ENCODE results near the gene GINS1.
"Not testable (repeated sequence)": the region's sequence is repeated elsewhere in the genome, so short reads cannot be mapped to it uniquely, and the experiment has no call there.

The GINS1 gene

GRCh38 chr20:25389858-25390537, 17.5 kb upstream of the GINS1 start:
- no peak for DNase-seq (ENCODE audit: low read depth)

DNA sequence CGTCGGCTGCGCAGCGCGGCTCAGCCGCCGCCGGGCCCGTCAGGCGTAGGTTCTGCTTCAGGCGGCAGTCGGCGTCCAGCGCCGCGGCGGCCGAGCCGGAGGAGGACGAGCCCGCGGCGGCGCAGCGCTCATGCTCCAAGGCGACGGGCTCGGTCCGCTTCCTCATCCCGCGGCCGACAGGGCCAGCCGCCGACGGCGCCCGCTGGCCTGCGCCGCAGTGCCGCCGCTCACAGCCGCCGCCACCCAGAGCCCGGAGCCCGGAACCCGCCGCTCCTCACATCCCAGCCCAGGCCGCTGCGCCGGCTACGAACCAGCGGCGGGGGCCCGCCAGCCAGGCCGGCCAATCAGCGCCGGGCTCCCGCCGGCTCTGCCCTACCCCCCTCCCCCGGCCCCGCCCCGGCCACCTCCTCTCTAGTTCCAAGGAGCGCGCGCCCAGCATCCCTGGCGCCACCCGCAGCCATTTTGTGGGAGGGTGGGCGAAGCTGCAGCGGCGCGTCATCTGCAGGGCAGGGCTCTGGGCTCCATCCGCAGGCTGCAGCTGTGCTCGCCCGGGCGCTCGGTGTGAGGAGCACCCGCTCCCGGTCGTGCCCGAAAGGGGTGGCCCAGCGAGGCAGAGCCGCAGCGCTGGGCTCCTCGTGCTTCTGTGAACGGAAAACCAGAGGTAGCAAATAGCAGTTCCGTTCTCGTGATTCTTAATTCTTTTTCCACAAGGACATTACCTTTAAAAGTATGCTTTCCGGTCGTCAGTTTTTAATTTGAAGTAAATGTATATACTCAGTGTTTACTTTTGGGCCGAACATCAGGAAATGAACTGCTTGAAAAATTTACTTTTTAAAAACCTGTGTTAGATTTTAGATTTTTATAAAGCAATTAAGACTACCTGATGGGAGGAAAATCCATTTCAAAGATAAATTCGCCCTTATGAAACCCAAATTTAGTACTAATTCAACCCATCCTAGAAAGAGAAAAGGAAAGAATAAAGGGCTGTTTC, 16.6 kb upstream of the GINS1 start, which contains the start of gene ABHD12:
TSS of gene ABHD12 (minus strand) at position 298 of the 991 bp plus-strand sequence. CDS start at position 166, 132 bp downstream.
- DNase-seq (ENCODE audit: low read depth), result peak; percentile 87

GRCh38 chr20:25394276-25394675, 13.2 kb upstream of the GINS1 start:
- DNase-seq (ENCODE audit: low read depth), result no peak

GRCh38 chr20:25394996-25395395, 12.5 kb upstream of the GINS1 start:
- no peak for DNase-seq (ENCODE audit: low read depth)

- no peak for DNase-seq (ENCODE audit: low read depth)
These were observed 10.4 kb upstream of the GINS1 start for GRCh38 chr20:25397096-25397495.

- no peak for DNase-seq (ENCODE audit: low read depth)
These were observed 9.7 kb upstream of the GINS1 start for GRCh38 chr20:25397821-25398220.

DNA sequence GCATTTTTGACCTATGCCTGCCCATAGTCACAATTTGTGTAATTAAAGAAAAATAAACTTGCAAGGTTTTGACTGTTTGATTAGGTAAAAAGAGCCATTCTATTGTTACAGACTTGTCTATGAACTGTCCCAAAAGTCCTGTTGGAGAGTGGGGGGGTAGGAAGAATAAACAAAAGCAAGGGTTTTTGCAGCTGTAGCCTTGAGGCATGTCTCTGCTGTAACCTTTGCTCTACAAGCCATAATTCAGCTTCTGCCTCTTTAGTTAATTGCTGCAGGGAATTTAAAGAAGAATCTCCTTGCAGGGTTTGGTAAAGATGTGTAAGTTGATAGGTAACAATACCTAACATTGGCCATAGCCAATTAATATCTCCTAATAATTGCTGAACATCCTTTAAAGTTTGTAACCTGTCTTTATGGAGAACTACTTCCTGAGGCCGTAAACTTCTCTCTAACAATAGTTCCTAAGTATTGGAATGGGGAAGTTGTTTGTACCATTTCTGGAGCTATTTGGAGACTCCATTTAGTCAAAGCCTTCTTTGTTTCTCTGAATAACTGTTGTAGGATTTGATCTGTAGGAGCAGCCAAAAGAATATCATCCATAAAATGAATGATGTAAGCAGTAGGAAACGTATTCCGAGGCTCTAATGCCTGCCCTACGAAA, 9.0 kb upstream of the GINS1 start:
- DNase-seq (ENCODE audit: low read depth), result no peak

DNA sequence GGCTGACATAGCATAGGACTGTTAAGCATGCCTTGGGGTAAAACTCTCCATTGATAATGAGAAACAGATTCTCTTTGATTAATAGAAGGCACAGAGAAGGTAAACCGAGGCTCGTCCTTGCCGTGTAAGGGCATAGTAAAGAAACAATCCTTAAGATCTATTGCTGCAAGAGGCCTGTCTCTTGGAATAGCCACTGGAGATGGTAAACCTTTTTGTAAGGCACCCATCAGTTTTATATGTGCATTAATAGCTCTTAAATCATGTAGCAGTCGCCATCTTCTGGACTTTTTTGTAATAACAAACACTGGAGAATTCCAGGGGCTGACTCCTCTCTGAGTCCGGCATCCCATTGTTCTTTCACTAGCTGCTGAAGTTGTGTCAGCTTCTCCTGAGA, 8.4 kb upstream of the GINS1 start:
- DNase-seq (ENCODE audit: low read depth), result peak; percentile 77

DNA sequence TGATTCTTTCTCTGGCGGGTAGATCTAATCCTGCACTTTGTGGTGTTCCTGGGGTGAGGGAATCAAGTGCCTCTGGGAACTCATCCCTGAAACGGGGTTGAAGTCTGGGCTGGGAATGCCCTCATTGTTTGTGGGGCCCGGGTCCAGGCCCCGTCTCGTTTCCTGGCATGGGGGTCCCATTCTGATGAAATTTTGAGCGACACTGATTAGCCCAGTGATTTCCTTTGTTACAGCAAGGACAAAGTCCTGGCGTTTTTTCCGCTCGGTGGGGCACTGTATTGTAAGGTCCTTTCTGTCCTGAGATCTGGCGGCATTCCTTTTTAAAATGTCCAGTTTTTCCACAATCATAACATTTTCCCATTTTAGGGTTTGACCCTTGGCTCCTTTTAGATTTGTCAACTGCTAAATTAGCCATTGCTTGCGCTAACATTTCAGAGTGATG, 7.2 kb upstream of the GINS1 start:
- DNase-seq (ENCODE audit: low read depth), result not testable (repeated sequence)

GRCh38 chr20:25402583-25402982, 4.9 kb upstream of the GINS1 start:
- DNase-seq (ENCODE audit: low read depth), result no peak

- DNase-seq (ENCODE audit: low read depth), result no peak
These were observed 686 bp downstream of the GINS1 start for GRCh38 chr20:25408170-25408547.

- no peak for DNase-seq (ENCODE audit: low read depth)
These were observed 1.4 kb downstream of the GINS1 start for GRCh38 chr20:25408890-25409289.

GRCh38 chr20:25418776-25419175, 11.3 kb downstream of the GINS1 start:
- no peak for DNase-seq (ENCODE audit: low read depth)

DNA sequence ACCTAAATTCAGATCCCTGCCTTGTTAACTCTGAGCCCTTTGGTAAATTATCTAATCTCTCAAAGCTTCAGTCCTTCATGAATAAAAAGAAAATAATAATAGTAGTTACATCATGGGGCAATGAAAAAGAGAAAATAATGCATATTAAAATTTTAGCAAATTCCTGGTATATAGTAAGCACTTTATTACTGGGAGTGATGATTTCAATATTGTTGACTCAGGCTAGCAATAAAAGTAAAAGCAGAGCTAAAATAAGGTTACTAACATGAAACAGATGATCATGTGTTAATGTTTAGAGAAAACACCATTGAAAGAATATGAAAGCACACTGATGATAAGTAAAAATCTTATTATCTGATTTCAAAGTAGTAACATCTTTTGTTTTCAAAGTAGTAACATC, 13.6 kb downstream of the GINS1 start:
- DNase-seq (ENCODE audit: low read depth), result no peak

GRCh38 chr20:25422032-25422431, 14.6 kb downstream of the GINS1 start:
- no peak for DNase-seq (ENCODE audit: low read depth)

GRCh38 chr20:25424536-25424935, 17.1 kb downstream of the GINS1 start:
- no peak for DNase-seq (ENCODE audit: low read depth)

DNA sequence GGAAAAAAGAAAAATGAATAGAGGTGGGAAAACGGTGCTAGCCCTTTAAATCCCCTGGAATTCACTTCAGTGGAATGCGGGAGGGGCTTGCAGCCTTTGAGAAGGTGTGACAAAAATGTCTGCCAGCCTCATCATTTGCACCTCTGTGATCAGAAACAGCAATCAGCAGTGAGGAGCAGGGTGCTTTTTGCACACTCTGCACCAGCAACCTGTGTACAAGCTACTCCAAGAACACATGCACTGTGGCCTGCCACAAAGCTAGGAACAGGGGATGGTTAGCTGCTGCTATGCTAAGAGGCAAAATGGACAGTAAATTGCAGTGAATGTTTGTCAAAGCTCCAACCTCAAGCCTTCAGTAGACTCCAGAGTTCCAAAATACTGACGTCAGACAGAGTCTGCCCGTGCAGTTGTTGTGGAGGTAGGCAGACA, 29.7 kb downstream of the GINS1 start:
- DNase-seq (ENCODE audit: low read depth), result no peak

DNA sequence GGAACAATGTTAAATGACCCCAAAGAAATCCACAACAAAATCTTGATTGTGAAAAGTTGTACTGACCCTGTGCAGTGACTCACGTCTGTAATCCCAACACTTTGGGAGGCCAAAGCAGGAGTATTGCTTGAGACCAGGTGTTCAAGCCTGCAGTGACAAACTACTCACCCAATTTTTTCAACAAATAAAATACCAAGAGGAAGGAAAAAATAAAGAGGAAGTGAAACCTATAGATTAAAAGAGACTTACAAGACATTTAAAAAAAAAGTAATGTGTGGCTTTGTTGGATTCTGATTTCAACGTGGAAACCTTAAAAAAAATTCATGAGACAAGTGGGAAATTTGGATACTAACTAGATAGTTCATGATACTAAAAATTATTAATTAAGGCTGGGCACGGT, 31.9 kb downstream of the GINS1 start:
- DNase-seq (ENCODE audit: low read depth), result no peak

DNA sequence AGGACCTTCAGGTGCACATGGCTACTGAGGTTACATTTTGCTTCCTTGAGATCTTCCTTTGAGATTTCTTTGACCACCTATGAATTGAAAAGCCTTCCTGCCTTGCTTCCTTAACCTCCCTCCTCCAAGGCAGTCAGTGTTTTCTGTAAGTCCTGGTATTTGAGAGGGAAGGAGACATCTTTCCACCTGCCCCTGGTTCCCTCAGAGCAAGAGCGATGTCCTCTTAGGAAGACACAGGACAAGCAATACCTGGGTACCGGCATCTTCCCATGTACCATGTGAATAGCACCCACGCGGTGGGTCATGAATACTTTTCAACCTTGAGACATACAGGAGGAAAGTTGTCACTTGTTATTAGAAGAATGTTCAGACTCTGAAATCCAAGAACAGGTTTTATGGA, 37.1 kb downstream of the GINS1 start:
- DNase-seq (ENCODE audit: low read depth), result no peak

DNA sequence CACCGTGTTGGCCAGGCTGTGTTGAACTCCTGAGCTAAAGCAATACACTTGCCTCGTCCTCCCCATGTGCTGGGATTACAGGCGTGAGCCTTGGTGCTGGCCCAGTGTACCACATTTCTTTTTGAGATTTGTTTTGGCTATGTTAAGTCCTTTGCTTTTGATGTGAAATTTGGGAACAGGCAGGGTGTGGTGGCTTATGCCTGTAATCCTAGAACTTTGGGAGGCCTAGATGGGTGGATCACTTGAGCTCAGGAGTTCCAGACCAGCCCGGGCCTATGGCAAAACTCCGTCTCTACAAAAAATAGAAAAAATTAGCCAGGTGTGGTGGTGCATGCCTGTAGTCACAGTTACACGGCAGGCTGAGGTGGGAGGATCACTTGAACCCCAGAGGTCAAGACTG, 40.2 kb downstream of the GINS1 start:
- no peak for DNase-seq (ENCODE audit: low read depth)

DNA sequence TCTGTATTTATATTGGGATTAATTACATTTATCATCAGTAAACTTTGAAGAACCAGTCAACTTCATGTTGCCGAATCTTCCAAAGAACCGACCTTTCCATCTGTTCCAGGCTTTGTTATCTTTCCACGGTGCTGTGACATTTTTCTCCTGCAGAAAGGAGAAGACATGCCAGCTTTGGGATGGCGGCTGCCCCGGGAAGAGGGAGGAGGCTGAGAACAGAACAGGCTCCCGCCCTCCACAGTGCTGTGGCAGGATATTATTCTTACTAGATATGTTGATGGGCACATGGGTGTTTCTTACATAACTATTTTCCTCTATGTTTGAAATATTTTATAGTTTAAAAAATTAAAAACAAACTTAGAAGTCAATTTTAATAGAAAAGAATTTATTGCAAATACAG, 44.9 kb downstream of the GINS1 start:
- no peak for DNase-seq (ENCODE audit: low read depth)

DNA sequence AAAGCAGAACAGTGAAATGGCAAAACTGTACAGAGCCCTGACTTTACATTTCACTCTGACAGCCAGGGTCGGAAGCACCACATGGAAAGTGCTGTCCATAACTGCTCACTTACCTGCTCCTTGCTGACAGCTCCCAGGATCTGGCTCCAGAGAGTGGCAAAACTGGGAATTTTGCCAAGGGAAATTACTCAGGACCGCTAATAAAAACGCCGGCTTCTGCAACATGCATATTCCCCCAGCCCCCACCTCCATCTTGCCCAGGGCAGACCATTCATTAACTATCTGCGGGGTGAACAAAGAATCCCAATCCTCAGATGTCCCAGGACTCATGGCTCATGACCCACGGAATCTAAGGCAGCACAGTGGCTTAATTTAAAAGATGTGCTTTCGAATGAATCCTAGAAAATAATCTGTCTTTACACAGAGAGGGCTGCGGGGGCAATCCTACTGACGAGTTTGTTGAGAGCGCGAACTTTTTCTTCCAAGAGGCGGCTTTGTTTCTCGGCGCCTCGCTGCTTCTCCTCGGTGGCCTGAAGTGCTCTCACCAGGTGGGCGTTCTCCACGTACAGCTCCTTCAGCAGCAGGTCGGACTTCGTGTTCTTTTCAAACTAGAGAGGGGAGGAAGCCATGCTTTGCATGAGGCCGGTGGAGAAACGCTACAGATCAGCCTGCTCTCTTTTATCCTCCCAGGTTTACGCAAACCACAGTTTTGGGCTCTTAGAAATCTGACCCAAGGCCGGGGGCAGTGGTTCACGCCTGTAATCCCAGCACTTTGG, 45.8 kb downstream of the GINS1 start:
- peak; percentile 1 for DNase-seq (ENCODE audit: low read depth)

Measured in fibroblast of the conjunctiva (primary cell).